Pancreas (tissue), 10 donors: ENCODE measurements around the gene KRTAP5-2. TPM values are rescaled to one million over a fixed set of nuclear protein-coding genes. Genes with fewer than 3 reads are reported as not detected.

Source experiments
- ATAC-seq, 4 donors: fragments of 200-7000 bp; cut with Tn5 transposase; one replicate each; pipeline versions ENCODE4 v1.8.0 to v1.9.1; 2020; ENCODE audit warnings: mild to moderate bottlenecking in 4 of 4, moderate library complexity in 4 of 4
- DNase-seq, 6 donors: peaks; one replicate each; pipeline ENCODE4 v3.0.0-alpha.2; 2020
- FAIRE-seq: peaks from 2 replicates; lab custom pipeline; 2012; peaks lifted over from hg19 to GRCh38; lab: Jason Lieb, UNC
- H3K27ac ChIP-seq, 4 donors: fragments of 200-600 bp; sonication (generic); 1 replicate in 3 of 4; 2 replicates in 1 of 4; pipeline versions ENCODE4 v1.5.0 to v1.8.0; 2020
- H3K27me3 ChIP-seq, 4 donors: fragments of 200-600 bp; one replicate each; pipeline ENCODE4 v1.8.0; 2021
- H3K36me3 ChIP-seq, 3 donors: fragments of 200-600 bp; sonication (generic) in 1 of 3; one replicate each; pipeline versions ENCODE4 v1.5.0 to v1.8.0; 2020 to 2021
- H3K4me1 ChIP-seq, 3 donors: fragments of 200-600 bp; one replicate each; pipeline ENCODE4 v1.8.0; 2021
- H3K4me3 ChIP-seq, 4 donors: fragments of 200-600 bp; sonication (generic) in 2 of 4; one replicate each; pipeline versions ENCODE4 v1.5.0 to v1.8.0; 2020 to 2021
- H3K9me3 ChIP-seq, 4 donors: fragments of 200-600 bp; one replicate each; pipeline ENCODE4 v1.8.0; 2021
- CTCF ChIP-seq, 4 donors: fragments of 200-600 bp; sonication (generic) in 3 of 4; IDR thresholded peaks; one replicate each; pipeline versions ENCODE4 v1.5.0 to v1.8.0; 2021; ENCODE audit warnings: antibody characterized with exemption in 4 of 4
- WGBS, 2 donors: extraction: QIAGEN DNeasy Blood & Tissue Kit; methylation state at CpG; one replicate each; pipeline ENCODE4 v1.1.7; 2013; 5-methylcytosine and 5-hydroxymethylcytosine counted together
- intact Hi-C, 3 donors: fragments of 100-400 bp; cut with DNase I; formaldehyde crosslinking; loops; one replicate each; pipeline versions ENCODE4 v1.11.1 to v1.14.2; 2022
- polyA plus RNA-seq, 2 donors: library from polyadenylated mRNA; stranded (reverse); fragments of 200-250 nt; gene quantifications; one replicate each; pipeline ENCODE4 v1.2.3, GENCODE V29; 2013
- total RNA-seq, 6 donors: library from RNA; stranded (reverse); fragmentation: NEBNext Ultra II Directional in 4 of 6; extraction: Animal tissue kit (Norgen Biotek cat#: 25700) in 4 of 6; gene quantifications; one replicate each; pipeline versions ENCODE4 v1.2.1 to v1.2.4, GENCODE V29; 2021 to 2023
- donor health status: healthy with polysubstance abuse.
- donor health status: DM: no; HTN: no; CAD: no; lungs with moderate emphysema.
- donor health status: DM: no; HTN: no; CAD: no.
- donor health status: control.
- donor health status: control.
- donor health status: Bipolar disorder and iron deficiency.
- donor health status: DM: yes; HTN: yes; CAD: no.
- donor health status: DM: no; HTN: no; CAD: no.
- donor health status: DM: no; HTN: no; CAD: no.
- donor health status: DM: yes; HTN: yes; CAD: no.

The KRTAP5-2 gene
- total and polyA plus RNA-seq, 8 donors: 0.15 TPM; not detected in 7

- Histone ChIP-seq H3K27ac (no peak overlapping the region), H3K4me1 (peaks cover 8 to 22% (median 20%) of the 10 kb centered on the region in 3 donors), H3K36me3 (no peaks in the 10 kb centered on the region), H3K9me3 (no peaks in the 10 kb centered on the region), H3K27me3 (no peaks in the 10 kb centered on the region), H3K4me3 (no peak overlapping the region)
- no peak for TF ChIP-seq CTCF (IDR thresholded peaks at IDR 0.05)
- FAIRE-seq (no peak), DNase-seq (peak in 3 of 6 donors; percentile 27 to 69 (median 42)), ATAC-seq (no peak)
- 92 to 94% methylated on average over 13 of the region's 13 CpGs for WGBS, 2 donors
- intact Hi-C loops: loop anchor here in 1 of 3 donors (5.0 kb wide), 1 partner anchor 78 kb away; the partner anchor contains the start of gene KRTAP5-5
Observed at GRCh38 chr11:1549338-1550330, 48.5 kb downstream of the KRTAP5-2 start.

GRCh38 chr11:1548221-1549070 is 49.6 kb downstream of the KRTAP5-2 start:
- Histone ChIP-seq H3K4me1 (peaks cover 5 to 17% (median 15%) of the 10 kb centered on the region in 3 donors), H3K27ac (peak overlapping the region in 2 of 4 donors; percentile 57 to 76), H3K9me3 (no peaks in the 10 kb centered on the region), H3K27me3 (no peaks in the 10 kb centered on the region), H3K4me3 (peak overlapping the region in 2 of 4 donors; percentile 16 to 30), H3K36me3 (no peaks in the 10 kb centered on the region)
- intact Hi-C loops: loop anchor here in 1 of 3 donors (5.0 kb wide), 1 partner anchor 79 kb away; the partner anchor contains the start of gene KRTAP5-5
- ATAC-seq (peak; percentile 81 to 91 (median 88)), DNase-seq (peak; percentile 83 to 93 (median 88)), FAIRE-seq (no peak)
- 4 to 9% methylated on average over 28 to 34 of the region's 34 CpGs for WGBS, 2 donors
- TF ChIP-seq CTCF (IDR thresholded peaks at IDR 0.05): no peak

- peak overlapping the region in 2 of 4 donors; percentile 48 to 59 for H3K4me3 ChIP-seq
- H3K27me3 ChIP-seq: no peaks in the 10 kb centered on the region
- H3K4me1 ChIP-seq: peaks cover 5 to 17% (median 15%) of the 10 kb centered on the region in 3 donors
- no peak for TF ChIP-seq CTCF (IDR thresholded peaks at IDR 0.05)
- FAIRE-seq (no peak), DNase-seq (peak in 4 of 6 donors; percentile 25 to 81 (median 42)), ATAC-seq (peak; percentile 4 to 11 (median 4))
- H3K27ac ChIP-seq: peak overlapping the region in 2 of 4 donors; percentile 57 to 76
- intact Hi-C loops: loop anchor here in 1 of 3 donors (5.0 kb wide), 1 partner anchor 80 kb away; the partner anchor contains the start of gene KRTAP5-5
- H3K36me3 ChIP-seq: no peaks in the 10 kb centered on the region
- 58 to 62% methylated on average over 31 to 33 of the region's 33 CpGs for WGBS, 2 donors
- no peaks in the 10 kb centered on the region for H3K9me3 ChIP-seq
Observed at GRCh38 chr11:1547467-1548098, 50.5 kb downstream of the KRTAP5-2 start.

Other genes with a start within 250 kb of the KRTAP5-2 start
- 10 to 100 TPM; 44.2 to 77.6 (median 62.0) TPM for gene BRSK2, start 208.4 kb downstream of the KRTAP5-2 start, total RNA-seq
- gene BRSK2, start 208.4 kb downstream of the KRTAP5-2 start, polyA plus RNA-seq: 100 to 1,000 TPM in 1 of 2 donors, 10 to 100 TPM in 1; 77.0 to 215 TPM
- gene MOB2, start 111.5 kb downstream of the KRTAP5-2 start, total RNA-seq: 10 to 100 TPM; 13.7 to 23.3 (median 17.7) TPM
- 10 to 100 TPM; 25.1 to 30.4 TPM for gene MOB2, start 111.5 kb downstream of the KRTAP5-2 start, polyA plus RNA-seq
- 10 to 100 TPM in 4 of 6 donors, 1 to 10 TPM in 2; 6.4 to 23.5 (median 14.3) TPM for gene DUSP8, start 26.0 kb downstream of the KRTAP5-2 start, total RNA-seq
- 10 to 100 TPM; 11.8 to 12.7 TPM for gene DUSP8, start 26.0 kb downstream of the KRTAP5-2 start, polyA plus RNA-seq
- not detected for gene KRTAP5-1, start 13.0 kb downstream of the KRTAP5-2 start, total RNA-seq
- gene KRTAP5-1, start 13.0 kb downstream of the KRTAP5-2 start, polyA plus RNA-seq: under 1 TPM in 1 of 2 donors, not detected in 1; 0.46 TPM
- gene KRTAP5-3, start 10.2 kb upstream of the KRTAP5-2 start, total RNA-seq: not detected
- gene KRTAP5-3, start 10.2 kb upstream of the KRTAP5-2 start, polyA plus RNA-seq: not detected
- gene KRTAP5-4, start 23.8 kb upstream of the KRTAP5-2 start, total RNA-seq: not detected
- gene KRTAP5-4, start 23.8 kb upstream of the KRTAP5-2 start, polyA plus RNA-seq: not detected
- gene KRTAP5-5, start 31.5 kb upstream of the KRTAP5-2 start, total RNA-seq: not detected
- under 1 TPM in 1 of 2 donors, not detected in 1; 0.19 TPM for gene KRTAP5-5, start 31.5 kb upstream of the KRTAP5-2 start, polyA plus RNA-seq
- not detected for gene KRTAP5-6, start 98.9 kb upstream of the KRTAP5-2 start, total RNA-seq
- not detected for gene KRTAP5-6, start 98.9 kb upstream of the KRTAP5-2 start, polyA plus RNA-seq
- 1 to 10 TPM in 1 of 6 donors, under 1 TPM in 5; 0.28 to 2.0 (median 0.45) TPM for gene IFITM10, start 152.3 kb upstream of the KRTAP5-2 start, total RNA-seq
- under 1 TPM; 0.53 to 0.56 TPM for gene IFITM10, start 152.3 kb upstream of the KRTAP5-2 start, polyA plus RNA-seq
- gene CTSD, start 165.6 kb upstream of the KRTAP5-2 start, total RNA-seq: 100 to 1,000 TPM; 231 to 596 (median 310) TPM
- gene CTSD, start 165.6 kb upstream of the KRTAP5-2 start, polyA plus RNA-seq: 100 to 1,000 TPM; 279 to 422 TPM
- 10 to 100 TPM in 3 of 6 donors, 1 to 10 TPM in 3; 3.6 to 34.2 (median 12.2) TPM for gene SYT8, start 236.7 kb upstream of the KRTAP5-2 start, total RNA-seq
- 10 to 100 TPM; 43.7 to 64.8 TPM for gene SYT8, start 236.7 kb upstream of the KRTAP5-2 start, polyA plus RNA-seq
- 1 to 10 TPM in 5 of 6 donors, not detected in 1; 2.5 to 8.7 (median 6.2) TPM for gene TNNI2, start 240.7 kb upstream of the KRTAP5-2 start, total RNA-seq
- 10 to 100 TPM; 28.9 to 57.4 TPM for gene TNNI2, start 240.7 kb upstream of the KRTAP5-2 start, polyA plus RNA-seq